NCI-H774 (cell line): ENCODE results near the gene PARN.

Source experiments
- DNase-seq: peaks from one replicate; lab custom pipeline; 2025; lab: John Stamatoyannopoulos, UW

PARN gene

DNA sequence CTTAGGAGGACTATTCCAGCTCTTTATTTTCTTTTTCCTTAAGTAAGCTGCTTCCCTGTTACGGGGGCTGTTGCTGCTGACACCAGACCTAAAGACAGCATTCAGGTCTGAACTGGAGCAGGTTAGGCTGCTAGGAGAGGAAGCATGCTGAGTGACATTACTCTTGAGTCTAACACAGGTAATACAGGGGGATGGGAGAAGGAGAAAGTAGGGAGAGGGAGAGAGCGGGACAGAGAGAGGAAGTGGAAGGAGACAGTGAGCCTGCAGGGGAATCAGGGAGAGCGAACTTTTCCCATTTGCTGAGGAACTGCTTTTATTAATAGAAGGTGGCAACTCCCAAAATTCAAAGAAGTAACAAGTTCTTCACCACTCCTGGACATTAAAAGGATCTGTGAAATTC, 130.9 kb downstream of the PARN start:
- DNase-seq = no peak

DNA sequence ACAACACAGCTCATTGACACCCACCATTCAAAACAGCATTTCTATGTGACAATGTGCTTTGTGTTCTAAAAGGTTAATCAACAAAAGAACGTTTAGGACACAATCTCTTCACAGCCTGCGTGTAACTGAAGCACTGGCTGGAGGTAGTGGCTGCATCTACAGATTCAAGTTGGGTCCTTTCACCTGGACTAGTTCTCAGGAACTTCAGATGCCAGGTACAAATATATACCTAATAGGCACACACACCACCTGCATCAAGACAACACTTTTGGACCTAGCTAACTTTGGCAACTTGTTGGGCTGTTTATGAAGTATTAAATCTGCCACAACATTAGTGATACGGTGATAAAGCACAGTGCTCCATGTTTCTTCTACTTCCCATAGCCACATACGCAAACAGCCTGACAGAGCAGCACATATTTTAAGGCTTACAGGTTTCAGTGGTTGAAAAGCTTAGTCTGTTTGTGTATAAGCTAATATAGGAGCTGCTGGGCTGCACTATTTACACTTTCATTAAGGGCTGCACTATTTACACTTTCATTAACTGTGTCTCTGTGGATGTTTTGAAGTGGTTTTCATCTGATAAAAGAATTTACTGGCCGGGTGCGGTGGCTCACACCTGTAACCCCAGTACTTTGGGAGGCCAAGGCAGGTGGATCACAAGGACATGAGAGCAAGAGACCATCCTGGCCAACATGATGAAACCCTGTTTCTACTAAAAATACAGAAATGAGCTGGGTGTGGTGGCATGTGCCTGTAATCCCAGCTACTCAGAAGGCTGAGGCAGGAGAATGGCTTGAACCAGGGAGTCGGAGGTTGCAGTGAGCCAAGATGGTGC, 132.6 kb downstream of the PARN start:
- peak; percentile 63 for DNase-seq

DNA sequence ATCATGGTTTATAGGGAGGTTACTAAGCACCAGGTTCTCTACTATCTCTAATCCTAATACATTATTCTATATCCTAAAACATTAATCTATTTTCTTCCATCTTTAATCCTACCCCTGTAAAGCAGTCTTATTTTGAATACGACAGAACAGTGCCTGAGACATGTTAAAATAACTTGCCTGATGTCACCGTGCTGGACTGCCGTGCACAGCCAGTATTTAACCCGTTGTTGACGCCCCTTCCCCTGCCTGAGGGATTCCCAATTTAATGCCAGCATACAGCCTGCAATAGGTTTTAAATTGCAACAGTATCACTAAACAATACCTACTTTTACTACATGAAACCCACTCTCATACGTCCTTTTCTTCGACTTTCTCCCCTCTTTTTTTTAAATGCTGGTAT, 133.3 kb downstream of the PARN start:
- DNase-seq = no peak

DNA sequence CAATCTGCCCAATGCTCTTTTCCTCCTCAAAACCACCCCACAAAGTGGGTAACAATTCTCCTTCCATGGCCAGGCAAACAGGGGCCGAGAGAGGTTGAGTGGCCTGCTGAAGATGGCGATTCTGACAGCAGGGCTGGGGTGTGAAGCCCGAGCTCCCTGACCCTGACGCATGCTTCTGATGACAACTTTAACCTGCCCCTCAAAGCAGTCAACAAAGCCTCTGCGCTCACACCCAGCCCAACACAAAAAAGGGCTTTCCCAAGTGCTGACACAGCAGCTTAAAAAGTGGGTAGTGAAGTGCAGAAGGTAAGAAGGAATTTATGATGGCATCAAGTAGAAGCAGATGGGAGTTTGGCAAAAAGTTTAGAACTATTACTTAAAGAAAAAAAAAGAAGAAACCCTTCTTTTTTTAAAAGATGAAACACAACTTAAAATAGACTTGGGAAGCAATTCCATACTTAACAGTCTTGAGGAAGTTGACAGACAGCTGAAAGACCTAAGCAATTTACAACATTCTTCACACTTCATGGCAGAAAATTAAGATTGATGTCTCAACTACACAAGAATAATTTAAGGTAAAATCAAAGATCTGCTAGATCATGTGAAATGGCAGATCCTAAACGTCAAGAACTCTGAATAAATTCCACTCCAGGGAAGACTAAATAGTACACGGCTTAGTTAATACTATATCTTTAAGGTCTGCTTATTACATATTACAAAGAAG, 133.9 kb downstream of the PARN start:
- DNase-seq = no peak

DNA sequence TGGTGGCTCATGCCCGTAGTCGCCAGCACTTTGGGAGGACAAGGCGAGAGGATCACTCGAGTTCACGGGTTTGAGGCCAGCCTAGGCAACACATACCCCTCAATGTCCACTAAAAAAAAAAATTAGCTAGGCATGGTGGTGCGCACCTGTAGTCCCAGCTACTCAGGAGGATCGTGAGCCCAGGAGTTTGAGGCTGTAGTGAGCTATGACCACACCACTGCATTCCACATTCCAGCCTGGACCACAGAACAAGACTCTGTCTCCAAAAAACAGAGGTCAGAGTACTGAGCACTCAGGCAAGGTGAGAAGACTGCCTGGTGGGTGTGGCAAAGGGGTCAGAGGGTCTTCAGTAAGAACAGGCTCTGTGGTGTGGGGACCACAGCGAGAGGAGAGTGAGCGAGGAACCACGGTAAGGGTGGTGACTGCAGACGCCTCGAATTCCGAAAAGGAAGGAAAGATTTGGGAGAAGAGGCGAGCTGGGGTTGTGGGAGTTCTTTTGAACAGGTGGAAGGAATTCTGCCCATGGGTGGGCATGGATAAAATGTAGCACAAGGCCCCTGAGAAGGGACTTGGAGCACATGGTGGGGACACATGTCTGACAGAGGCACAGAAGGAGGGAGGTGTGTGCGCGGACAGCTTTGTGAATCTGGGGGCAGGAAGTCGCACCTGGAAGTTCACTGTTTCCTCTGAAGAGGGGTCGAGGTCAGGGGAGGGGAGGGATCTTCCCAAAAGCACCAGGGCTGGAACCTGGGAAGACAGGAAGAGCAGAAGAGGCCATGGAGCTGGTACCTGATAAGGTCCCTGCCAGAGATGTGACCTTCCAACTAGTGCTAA, 134.6 kb downstream of the PARN start:
- DNase-seq = no peak

DNA sequence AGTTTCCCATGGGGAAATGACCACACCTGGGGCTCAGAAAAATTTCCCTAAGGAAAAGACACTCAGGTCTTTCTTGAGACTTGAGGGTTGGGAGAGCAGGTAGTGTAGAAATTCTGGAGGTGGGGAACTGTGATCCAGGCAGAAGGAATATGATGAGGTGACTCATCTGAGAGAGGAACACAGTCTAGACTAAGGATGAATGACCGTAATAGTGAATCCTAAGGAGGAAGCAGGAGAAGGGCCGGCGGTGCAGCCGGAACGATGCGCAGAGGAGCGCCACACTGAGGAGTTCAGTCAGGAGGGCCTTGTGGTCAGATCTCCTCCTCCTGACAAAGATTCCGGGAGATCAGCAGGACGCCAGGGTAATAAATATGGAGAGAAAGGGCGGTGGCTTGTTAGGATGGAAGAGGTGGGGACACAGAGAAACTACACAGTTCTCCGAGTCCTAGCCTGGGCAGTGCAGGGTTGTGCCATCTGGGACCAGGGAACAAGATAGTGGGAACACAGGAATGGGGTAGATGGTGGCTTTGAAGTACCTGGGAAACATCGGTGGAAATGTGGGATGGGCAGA, 135.6 kb downstream of the PARN start:
- DNase-seq = no peak

DNA sequence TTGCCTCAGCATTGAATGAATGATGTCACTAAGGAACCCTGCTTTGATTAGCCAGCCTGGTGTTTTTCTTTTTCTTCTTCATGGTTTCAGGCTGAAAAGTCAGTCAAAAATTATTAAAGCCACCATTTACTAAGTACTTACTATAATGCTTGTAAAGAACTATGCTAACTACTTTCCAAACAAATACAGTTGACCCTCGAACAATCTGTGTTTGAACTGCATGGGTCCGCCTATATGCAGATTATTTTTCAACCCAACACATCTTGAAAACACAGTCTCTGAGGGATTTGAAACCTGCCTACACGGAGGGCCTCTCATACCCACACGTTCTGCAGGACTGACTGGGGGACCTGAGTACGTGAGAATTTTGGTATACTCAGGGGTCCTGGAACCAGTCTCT, 136.3 kb downstream of the PARN start:
- no peak for DNase-seq

DNA sequence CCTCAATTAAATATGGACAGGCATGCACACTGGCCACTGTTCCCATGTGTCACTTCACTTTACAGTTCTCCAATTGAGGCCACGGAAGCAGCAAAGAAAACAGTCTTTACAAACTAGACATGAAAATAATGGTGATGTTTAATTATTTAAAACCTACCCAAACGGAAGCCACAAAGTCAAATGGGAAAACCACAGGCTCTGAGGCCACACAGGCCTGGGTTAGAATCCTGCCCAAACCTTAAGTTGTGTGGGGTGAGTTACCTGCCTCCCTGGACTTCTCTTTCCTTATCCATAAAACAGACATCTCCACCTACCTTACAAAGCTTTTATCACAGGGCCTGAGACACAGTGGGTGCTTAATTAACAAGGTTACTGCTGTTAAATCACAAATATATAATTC, 137.4 kb downstream of the PARN start:
- no peak for DNase-seq

DNA sequence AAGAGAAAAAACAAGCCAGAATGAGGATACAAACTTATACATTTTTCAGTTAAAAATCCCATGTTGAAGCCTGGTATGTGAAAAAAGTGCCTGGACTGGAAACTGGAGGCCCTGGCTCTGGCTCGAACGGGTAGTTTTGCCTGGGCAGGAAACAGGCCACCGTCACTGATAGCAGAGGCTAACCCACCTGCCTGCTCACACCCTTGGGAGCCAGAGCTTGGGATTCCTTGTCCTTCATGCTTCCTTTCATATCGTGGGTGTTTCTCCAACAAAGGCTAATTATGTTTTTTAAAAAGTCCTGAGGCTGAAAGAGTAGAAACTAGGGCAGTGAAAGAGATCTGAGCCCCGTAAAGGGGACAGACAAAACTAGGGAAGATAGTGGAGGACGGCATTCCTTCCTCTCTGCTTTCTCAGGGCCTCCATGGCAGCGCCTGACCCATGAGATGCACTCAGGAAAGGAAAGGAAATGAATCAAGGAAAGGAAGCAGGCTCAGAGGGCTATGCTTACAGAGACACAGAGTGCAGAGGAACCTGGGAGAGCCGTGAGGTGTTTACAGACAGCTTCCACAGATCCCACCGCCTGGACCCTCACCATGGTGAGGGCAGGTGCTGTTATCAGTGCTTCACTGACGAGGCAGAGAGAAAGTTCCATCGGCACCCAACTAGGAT, 138.1 kb downstream of the PARN start:
- DNase-seq = no peak

DNA sequence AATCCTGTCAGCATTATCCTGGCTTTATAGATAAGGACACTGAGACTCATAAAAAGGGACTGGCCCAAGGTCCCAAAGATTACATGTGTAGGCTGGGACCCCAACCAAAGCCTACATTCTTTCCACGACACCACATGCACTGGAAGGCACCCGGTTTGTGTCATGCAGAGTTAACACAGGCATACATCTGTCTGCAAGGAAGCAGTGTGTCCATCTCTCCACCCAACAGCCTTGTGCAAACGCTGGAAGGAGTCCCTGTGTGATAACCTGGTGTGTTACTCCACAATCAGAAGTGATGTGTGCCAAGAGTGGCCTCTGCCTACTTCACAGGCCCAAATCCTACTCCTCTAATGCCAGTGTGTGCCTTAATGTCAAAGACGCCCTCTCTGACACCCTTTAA, 139.8 kb downstream of the PARN start:
- DNase-seq = no peak

DNA sequence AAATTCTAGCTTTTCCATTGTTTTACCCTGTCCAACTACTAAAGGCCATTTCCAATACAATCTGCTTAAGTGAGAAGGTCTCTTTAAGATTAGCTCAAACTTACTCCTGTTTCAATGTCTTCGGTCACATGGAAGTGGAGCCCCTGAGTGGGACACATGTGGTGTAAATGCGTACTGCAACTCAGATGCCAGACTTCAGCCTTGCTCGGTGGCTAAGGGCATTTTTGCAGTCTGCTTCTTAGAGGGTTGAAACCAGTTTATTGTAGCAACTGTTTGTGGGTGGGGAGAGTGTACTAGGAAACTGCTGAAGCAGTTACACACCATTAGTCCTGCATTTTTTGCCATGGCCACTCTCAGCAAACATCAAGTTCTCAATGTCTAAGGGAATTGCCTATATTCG, 140.6 kb downstream of the PARN start:
- DNase-seq = no peak

DNA sequence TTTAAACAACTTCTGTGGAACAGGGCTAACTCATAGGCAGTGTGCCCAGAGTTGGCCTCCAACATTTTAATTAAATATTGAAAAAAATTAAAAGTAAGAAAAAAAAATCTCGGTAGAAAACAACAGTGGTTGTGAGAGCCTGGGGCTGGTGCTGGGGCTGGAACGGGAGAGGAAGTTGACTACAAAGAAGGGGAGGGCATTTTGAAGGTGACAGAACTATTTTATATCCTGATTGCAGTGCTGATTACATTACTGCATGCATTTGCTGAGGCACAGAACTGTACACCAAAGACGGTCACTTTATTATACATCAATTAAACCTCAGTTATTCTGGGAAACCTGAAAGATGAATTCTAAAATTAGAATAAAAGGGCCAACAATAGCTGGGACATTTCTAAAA, 142.5 kb downstream of the PARN start:
- DNase-seq = no peak

DNA sequence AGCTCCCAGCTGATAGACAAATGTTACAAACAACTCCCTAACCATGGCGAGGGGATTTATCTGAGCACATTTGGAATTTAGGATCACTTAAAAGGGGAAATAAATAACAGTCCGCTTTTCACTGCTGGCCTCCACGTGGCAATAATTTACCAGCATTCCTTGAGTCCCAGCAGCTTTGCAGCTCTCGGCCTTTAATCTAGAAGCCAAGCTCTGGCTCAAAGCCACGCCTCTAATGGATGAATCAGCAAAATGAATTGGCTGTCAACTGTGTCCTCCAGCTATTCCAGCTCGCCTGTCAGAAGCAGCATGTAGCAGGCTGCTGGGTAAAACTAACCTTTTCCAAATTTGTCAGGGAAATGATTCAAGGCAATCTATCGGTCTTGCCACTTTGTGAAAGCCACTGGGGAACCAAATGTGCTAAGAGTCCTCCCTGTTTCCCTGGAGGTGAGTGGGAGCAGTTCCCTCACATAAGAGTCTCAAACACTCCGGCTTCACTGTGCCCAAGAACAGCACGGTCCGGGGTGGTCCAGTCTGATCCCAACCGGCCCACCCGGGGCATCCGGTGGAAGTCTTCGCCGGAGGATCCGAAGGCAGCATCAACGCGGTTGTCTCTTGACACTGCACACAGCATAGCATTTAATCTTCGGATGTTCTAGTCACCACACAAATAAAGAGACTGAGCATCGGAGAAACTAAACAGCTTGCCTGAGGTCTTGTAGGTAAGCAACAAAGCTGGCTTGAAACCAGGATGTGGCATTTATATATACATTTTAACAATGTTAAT, 143.3 kb downstream of the PARN start:
- DNase-seq = peak; percentile 51

DNA sequence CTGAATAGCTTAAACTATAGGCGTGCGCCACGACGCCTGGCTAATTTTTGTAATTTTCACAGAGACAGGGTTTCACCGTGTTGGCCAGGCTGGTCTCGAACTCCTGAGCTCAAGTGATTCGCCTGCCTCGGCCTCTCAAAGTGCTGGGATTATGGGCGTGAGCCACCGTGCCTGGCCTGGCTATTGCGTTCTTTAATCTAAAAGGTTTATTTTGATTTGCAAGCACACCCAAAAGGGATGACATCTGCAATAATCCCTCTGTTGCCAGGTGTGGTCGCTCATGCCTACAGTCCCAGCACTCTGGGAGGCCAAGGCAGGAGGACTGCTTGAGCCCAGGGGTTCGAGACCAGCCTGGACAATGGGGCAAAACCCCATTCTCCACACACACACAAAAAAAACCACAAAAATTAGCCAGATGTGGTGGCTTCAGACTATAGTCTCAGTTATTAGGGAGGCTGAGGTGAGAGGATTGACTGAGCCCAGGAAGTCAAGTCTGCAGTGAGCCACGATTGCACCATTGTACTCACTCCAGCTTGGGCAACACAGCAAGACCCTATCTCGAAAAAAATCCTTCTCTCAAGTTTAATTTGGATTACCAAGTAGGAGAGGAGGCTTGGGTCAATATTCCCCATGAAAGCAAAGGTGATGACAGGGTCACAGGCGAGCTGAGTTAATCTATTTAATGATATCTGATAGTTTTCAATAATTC, 144.1 kb downstream of the PARN start:
- no peak for DNase-seq

DNA sequence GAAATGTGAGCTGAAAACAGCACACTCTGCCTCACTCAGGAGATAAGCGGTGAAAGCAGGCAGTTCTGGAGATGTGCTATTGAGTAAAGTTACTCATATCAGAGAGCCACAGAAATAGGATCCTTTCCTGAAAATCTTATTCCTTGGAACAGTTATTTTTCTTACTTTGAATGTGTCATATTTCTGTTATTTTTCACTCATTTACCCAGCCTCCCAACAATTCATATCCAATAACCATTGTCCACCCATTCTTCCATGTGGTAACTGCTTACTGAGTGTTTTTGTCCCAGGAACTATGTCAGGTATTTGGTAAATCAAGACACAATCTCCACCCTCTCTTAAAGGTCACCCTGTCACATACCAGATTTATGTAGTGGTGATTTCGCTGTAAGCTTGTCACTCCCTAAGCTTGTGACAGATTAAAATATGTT, 144.9 kb downstream of the PARN start:
- DNase-seq = no peak

DNA sequence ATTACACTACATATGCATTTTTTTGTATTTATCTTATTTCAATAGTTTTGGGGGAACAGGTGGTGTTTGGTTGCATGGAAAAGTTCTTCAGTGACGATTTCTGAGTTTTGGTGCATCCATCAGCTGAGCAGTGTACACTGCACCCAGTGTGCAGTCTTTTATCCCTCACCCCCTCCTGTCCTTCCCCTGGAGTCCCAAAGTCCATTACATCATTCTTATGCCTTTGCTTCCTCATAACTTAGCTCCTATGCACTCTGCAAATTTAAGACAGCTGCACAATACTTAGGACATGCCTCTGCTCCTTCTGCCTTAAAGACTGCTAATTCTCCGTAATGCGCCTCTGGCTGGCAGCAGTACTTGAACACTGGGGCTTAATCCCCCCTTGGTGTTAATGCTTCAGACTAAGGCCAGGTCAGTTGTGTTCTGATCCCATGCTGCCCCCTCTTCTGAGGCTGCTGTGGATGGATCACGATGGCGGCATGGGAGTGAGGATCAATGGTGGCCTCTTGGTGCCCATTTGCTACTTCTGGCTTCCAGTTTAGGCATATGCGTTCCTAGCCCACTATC, 146.2 kb downstream of the PARN start:
- DNase-seq = no peak

DNA sequence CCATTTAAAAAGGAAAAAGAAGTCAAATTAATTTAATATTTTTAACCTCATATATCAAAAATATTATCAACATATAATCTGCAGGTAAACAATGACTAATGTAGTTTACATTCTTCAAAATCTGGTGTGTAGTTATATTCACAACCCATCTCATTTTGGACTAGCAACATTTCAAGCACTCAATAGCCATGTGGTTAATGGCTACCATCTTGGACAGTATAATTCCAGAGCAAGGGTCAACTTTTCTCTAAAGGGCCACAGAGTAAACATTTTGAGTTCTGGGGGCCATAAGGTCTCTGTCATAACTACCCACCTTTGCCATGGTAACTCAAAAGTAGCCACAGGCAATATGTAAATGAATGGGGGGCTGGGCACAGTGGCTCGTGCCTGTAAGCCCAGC, 153.9 kb downstream of the PARN start:
- no peak for DNase-seq

DNA sequence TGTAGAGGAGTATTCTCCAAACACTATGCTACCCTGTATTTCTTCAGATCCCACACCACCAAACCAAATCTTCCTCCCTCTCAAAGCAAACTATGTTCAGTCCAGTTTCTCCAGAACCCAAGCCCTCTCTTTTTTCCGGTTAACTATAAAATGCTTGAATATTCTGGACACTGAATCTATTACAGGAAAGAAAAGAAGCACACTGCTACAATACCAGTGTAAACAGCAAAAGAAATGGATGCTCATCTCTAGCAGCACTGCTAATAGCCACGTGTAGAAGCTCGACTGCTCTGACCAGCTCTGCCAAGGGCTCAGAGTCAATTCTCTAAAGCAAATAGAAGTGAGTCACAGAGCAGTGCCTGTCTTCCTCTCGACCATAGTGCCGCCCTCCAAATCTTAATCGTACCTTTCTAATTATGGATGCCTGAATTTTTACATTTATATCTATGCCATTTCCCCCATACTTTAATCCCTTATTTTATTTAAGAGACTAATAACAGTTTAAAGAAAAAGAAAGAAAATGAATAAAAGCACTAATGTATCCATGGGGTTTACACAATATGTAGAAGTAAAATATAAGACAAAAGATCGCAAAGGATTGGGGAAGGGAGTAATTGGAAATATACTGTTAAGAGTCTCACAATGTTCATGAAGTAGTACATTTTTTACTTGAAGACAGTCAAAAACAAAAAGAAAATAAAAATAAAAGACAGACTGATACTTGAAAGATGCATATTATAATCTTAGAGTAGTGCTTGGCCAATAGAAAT, 154.5 kb downstream of the PARN start:
- peak; percentile 53 for DNase-seq

DNA sequence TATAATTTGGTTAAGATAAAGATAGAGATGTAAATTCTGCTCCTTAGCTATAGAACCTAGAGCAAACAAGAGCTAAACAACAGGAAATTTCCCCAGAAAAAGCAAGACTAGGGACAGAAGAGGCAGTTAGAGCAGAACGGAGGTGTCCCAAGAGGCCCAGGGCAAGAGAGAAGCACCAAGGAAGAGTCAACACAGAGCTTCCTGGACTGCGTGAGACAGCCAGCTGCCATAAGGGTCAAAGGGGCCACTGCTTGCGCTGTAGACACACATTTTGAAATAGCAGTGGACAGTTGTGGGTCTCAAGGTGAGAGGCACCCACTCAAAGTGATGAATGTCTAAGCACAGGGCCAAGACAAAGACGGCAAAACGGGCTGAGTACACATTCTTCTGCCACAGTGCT, 156.6 kb downstream of the PARN start:
- DNase-seq = no peak
